ENCODE results near the gene DEGS2.

DEGS2 gene

GRCh38 chr14:100108840-100109593 lies 50.4 kb downstream of the DEGS2 start:
- no peak for DNase-seq

DNA sequence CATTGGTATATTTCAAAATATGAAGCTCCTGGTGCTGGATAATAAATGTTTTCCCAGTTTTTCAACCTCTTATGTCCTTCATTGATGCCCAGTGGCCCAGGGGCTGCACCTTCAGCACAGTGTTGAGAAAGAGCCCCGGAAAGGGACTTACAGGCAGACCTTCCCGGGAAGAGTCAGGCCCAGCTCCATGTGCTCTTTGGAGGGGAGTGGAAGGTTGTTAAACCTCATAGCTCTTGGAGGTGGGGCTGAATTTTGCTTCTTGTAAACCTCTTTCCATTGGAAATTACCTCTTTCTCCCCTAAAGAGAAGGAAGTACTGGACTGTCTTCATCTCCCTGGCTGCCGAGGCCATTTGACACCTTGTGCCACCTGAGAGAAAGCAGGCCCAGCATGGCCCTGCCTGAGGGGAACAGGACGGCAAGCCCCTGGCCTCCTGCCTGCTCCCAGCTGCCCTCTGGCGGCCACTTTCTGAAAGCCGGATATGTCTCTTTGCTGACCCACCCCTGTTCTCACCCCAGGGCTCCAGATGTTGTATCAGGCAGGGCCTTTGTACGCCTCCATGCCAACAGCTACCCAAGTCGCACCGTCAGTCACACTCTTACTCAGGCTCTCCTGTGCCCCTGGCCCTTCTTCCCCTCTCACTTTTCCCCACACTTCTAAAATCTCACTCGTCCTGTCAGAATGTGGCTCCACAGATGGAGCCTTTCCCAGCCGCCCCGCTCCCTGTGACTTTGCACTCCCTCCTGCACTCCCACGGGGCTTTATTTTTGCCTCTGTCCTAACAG lies 51.2 kb downstream of the DEGS2 start:
- DNase-seq: peak; percentile 88

- no peak for DNase-seq
Measured at GRCh38 chr14:100107236-100107635, 52.2 kb downstream of the DEGS2 start.

- DNase-seq: peak; percentile 68
Measured at GRCh38 chr14:100106250-100107112, 53.0 kb downstream of the DEGS2 start.

DNA sequence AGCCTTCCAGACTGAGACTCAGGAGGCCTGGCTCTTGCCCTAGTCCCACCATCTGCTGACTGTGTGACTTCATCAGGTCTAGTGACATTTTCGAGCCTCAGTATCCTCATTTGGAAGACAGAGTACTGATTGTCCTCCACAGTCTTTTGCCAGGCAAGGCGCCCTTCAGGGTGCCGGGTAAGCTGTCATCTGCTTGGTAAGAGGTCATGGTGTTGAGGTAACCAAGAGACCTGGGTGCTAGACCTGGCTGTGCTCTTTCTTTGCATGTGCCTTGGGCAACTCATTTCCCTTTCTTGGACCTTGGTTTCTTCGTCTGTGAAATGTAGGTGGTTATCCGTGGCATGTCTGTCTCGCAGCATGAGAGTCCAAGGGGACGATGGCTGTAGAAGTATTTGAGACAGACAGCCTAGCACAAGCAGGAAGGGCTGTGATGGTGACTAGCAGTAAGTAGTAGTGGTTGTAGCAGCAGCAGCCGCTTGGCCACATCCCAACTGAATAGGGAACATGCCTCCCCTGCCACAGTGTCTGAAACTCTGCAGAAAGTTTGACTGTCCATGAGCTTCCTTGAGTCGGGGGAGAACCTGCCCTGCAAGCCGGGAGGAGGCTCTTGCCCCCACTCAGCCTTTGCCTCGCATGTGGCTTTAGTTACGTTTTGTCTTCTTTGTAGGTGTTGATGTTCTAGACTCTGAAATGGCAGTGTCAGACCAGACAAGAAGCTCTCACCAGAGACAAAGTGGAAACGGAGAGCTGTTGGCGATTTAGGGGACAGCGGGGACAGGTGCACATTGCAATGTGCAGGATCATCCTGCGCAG lies 53.9 kb downstream of the DEGS2 start:
- no peak for DNase-seq

GRCh38 chr14:100104523-100105300 lies 54.7 kb downstream of the DEGS2 start:
- no peak for DNase-seq

DNA sequence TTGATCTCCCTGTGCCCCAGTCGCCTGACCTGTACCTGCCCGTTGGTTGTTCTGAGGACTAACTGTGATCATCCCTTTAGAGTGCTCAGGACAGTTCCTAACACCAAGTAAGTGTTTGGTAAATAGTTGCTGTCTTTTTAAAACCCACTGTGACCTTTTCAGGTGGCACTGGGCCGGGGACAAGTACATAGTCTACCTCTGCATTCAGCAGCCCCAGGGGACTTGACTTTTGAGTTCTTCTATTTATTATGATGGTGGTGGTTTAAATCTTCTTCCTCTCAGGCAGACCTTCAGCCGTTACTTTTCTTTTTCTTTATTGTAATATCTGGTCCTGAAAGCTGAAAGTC lies 55.5 kb downstream of the DEGS2 start:
- DNase-seq: no peak

GRCh38 chr14:100103250-100104005 lies 56.0 kb downstream of the DEGS2 start:
- DNase-seq: no peak

DNA sequence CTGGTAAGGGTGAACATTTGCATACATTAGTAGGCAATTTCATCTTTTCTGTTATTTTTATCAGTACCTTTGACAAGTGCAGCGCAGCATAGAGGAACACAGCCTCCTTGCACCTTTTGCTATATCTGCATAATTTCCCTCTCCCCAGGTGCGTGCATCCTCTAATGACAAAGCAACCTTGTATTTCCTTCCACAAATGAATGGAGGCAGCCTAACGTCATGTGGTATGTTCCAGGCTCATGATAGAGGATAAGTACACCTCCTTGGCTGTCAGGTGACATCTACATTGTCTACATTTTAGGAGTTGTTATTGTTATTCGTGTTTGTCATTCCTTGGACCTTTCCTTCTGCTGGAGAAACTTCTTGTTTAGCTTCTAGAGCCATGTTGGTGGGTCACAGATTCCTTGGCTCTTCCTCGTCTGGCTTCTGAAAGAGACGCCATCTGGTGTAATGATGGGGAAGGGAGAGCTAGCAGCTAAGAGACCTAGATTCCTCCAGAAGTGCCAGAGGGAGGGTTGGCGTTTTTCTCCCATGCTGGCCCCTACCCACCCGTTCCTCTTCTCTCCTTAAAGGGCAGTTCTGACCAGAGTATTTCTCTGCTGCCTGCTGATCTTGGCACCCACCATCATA lies 57.2 kb downstream of the DEGS2 start:
- no peak for DNase-seq

- DNase-seq: no peak
Measured at GRCh38 chr14:100100032-100100703, 59.3 kb downstream of the DEGS2 start.

GRCh38 chr14:100098171-100098570 lies 61.3 kb downstream of the DEGS2 start:
- DNase-seq: no peak

DNA sequence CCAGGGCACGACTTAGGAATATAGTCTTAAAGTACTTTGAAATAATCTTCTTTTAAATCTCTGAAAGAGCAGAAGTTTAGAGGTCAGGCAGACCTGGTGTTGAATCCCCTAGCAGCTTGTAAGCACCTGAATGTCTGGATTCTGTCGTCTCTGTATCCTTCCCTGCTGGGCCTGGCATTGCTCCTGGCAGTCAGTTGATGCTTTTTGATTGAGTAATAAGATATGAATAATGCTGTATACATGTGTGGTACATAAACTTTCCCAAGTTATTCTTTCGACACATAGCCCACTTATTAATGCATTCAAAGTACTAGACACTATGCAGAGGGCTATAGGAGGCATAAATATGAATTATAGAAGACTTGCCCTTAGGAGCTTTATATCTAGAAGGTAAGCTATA lies 62.8 kb downstream of the DEGS2 start:
- DNase-seq: no peak
